BJ (cell line): Measurements from ENCODE around the gene RAD51B. TPM values are rescaled to one million over a fixed set of nuclear protein-coding genes. Genes with fewer than 3 reads are reported as not detected.

Experiments
- CTCF ChIA-PET: fragments of 350-600 bp; formaldehyde crosslinking; extraction: SDS; loops from one replicate; lab custom pipeline; 2021; ENCODE audit warnings: antibody characterized with exemption, inconsistent platforms; lab: Yijun Ruan, JAX
- POLR2A ChIA-PET: fragments of 300-600 bp; sonication (Branson Sonifier 250); formaldehyde crosslinking; extraction: SDS; loops from one replicate; lab custom pipeline; 2021; ENCODE audit warnings: antibody characterized with exemption; lab: Charles Lee
- DNase-seq: peaks from one replicate; pipeline ENCODE4 v3.0.0-alpha.2; 2011; ENCODE audit warnings: low read depth
- H3K27me3 ChIP-seq: 2 replicates; pipeline ENCODE4 v1.6.0; 2011; ENCODE audit warnings: low read length; ENCODE audit not compliant: control insufficient read depth, insufficient read depth
- H3K36me3 ChIP-seq: 2 replicates; pipeline ENCODE4 v1.5.1; 2011; ENCODE audit warnings: low read length; ENCODE audit not compliant: control insufficient read depth, insufficient read depth
- H3K4me3 ChIP-seq: 2 replicates; pipeline ENCODE4 v1.5.1; 2011; ENCODE audit warnings: low read depth, mild to moderate bottlenecking, control low read depth, low read length
- CTCF ChIP-seq: IDR thresholded peaks from 2 replicates; pipeline ENCODE4 v1.5.1; 2011; ENCODE audit warnings: low read depth, mild to moderate bottlenecking, control low read depth, inconsistent platforms, low read length, moderate library complexity; ENCODE audit not compliant: insufficient read depth
- polyA plus RNA-seq: library from polyadenylated mRNA; depleted of rRNA; stranded (reverse); fragments of >200 nt; gene quantifications from 2 replicates; pipeline ENCODE4 v1.2.3, GENCODE V29; 2011

RAD51B gene
- polyA plus RNA-seq, 1 experiment = 5.6 TPM

- no peaks in the 10 kb centered on the region for H3K27me3 ChIP-seq
- H3K36me3 ChIP-seq = no peaks in the 10 kb centered on the region
- CTCF ChIA-PET = no interaction called here
- POLR2A ChIA-PET = no interaction called here
- TF ChIP-seq CTCF = no peak
- no peak for DNase-seq
- H3K4me3 ChIP-seq = no peak overlapping the region
These were observed 449.8 kb downstream of the RAD51B start for GRCh38 chr14:68269136-68269927.

GRCh38 chr14:68270342-68270741 is 450.8 kb downstream of the RAD51B start:
- DNase-seq = peak; percentile 68
- Histone ChIP-seq H3K27me3 (no peaks in the 10 kb centered on the region), H3K36me3 (no peaks in the 10 kb centered on the region), H3K4me3 (no peak overlapping the region)
- POLR2A ChIA-PET = interaction anchor here (0.6 kb wide), 2 partner anchors 516 kb away, joined by 3 to 4 read pairs; no protein-coding TSS in a partner anchor
- CTCF ChIA-PET = no interaction called here
- TF ChIP-seq CTCF = no peak

- H3K4me3 ChIP-seq = no peak overlapping the region
- H3K36me3 ChIP-seq = no peaks in the 10 kb centered on the region
- ChIA-PET POLR2A (no interaction called here), CTCF (interaction anchor here (1.3 kb wide), 1 partner anchor 26 kb away, joined by 3 read pairs; no protein-coding TSS in a partner anchor)
- no peak for DNase-seq
- H3K27me3 ChIP-seq = no peaks in the 10 kb centered on the region
- TF ChIP-seq CTCF = no peak
These were observed 452.4 kb downstream of the RAD51B start for GRCh38 chr14:68271913-68272391.

- Histone ChIP-seq H3K36me3 (no peaks in the 10 kb centered on the region), H3K27me3 (no peaks in the 10 kb centered on the region), H3K4me3 (no peak overlapping the region)
- DNase-seq = no peak
- POLR2A ChIA-PET = no interaction called here
- TF ChIP-seq CTCF = no peak
- CTCF ChIA-PET = no interaction called here
These were observed 453.8 kb downstream of the RAD51B start for GRCh38 chr14:68273413-68273812.

GRCh38 chr14:68274725-68275124 is 455.1 kb downstream of the RAD51B start:
- POLR2A ChIA-PET = interaction anchor here (0.7 kb wide), 1 partner anchor 27 kb away, joined by 5 read pairs; no protein-coding TSS in a partner anchor
- CTCF ChIA-PET = no interaction called here

More at GRCh38 chr14:68274725-68275124, 455.1 kb downstream of the RAD51B start:
- TF ChIP-seq CTCF = no peak
- H3K4me3 ChIP-seq = no peak overlapping the region
- H3K27me3 ChIP-seq = no peaks in the 10 kb centered on the region
- H3K36me3 ChIP-seq = no peaks in the 10 kb centered on the region
- no peak for DNase-seq
